ENCODE measurements around the gene KRTAP10-5. TPM values are rescaled to one million over a fixed set of nuclear protein-coding genes. Genes with fewer than 3 reads are reported as not detected.

KRTAP10-5 gene
- total RNA-seq, 1 experiment from 2014 or later = not detected

DNA sequence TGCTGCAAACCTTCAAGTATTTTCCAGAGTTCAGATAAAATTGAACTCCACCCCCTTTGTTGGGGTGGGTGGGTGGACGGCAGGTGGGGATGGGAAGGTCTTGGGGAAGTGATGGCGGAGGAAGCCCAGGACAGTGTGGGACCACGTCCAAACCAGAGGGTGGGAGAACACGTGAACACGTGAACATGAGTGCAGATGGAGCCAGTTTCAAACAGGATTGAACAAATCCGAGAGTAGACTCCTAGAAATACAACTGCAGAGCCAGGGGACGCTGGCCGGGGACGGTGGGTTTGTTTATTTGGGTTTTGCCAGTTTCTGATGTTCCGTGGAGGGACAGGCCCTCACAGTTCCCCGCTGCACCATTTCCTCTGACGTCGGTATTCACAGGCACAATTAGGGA lies 32.0 kb downstream of the KRTAP10-5 start:
- H3K4me1 ChIP-seq (ENCODE audit: control insufficient read depth in 1 of 2, insufficient read depth in 2 of 2, low read length in 2 of 2) = no peaks in the 10 kb centered on the region
- POLR2A ChIA-PET = no interaction called here
- RAD21 ChIA-PET (ENCODE audit: low non-redundant PET in 1 of 2, low total read pairs in 2 of 2, uncharacterized antibody in 2 of 2, unreplicated experiment in 2 of 2) = no interaction called here
- no peaks in the 10 kb centered on the region for H3K79me2 ChIP-seq (ENCODE audit: insufficient read depth, low read length)
- no peaks in the 10 kb centered on the region for H3K27me3 ChIP-seq (ENCODE audit: insufficient read depth, low read length)
- BruUV-seq (replicated peaks) = no TSS peak
- no peak for ATAC-seq
- no peak overlapping the region for H3K9ac ChIP-seq (ENCODE audit: low read length)
- no peak for DNase-seq (ENCODE audit: low read depth, low spot score)
- no peak overlapping the region for H3K4me2 ChIP-seq (ENCODE audit: low read length)
- H3K9me2 ChIP-seq (ENCODE audit: insufficient read depth) = no peaks in the 10 kb centered on the region
- no peak overlapping the region for H2AFZ ChIP-seq (ENCODE audit: low read depth, low read length, poor library complexity, severe bottlenecking)
- no peaks in the 10 kb centered on the region for H4K20me1 ChIP-seq (ENCODE audit: insufficient read depth)
- TF ChIP-seq REST (IDR thresholded peaks at IDR 0.05; ENCODE audit: low read depth) = no peak
- TF ChIP-seq, protein P1, sequence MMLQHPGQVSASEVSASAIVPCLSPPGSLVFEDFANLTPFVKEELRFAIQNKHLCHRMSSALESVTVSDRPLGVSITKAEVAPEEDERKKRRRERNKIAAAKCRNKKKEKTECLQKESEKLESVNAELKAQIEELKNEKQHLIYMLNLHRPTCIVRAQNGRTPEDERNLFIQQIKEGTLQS (IDR thresholded peaks at IDR 0.05) = no peak
- no peak for TF ChIP-seq TCF7L2 (IDR thresholded peaks at IDR 0.05; ENCODE audit: borderline replicate concordance, extremely low read depth, insufficient read depth, insufficient read length)
- TF ChIP-seq YY1 (IDR thresholded peaks at IDR 0.05; ENCODE audit: extremely low read depth, insufficient replicate concordance, low read depth, low read length) = no peak
- no peak for TF ChIP-seq CEBPB (IDR thresholded peaks at IDR 0.05; ENCODE audit: low read depth)
- no peak for TF ChIP-seq POLR2AphosphoS5 (IDR thresholded peaks at IDR 0.05; ENCODE audit: low read depth, low read length)
- TF ChIP-seq ZNF274 (IDR thresholded peaks at IDR 0.05; ENCODE audit: low read depth, low read length) = no peak
- TF ChIP-seq, protein P2, sequence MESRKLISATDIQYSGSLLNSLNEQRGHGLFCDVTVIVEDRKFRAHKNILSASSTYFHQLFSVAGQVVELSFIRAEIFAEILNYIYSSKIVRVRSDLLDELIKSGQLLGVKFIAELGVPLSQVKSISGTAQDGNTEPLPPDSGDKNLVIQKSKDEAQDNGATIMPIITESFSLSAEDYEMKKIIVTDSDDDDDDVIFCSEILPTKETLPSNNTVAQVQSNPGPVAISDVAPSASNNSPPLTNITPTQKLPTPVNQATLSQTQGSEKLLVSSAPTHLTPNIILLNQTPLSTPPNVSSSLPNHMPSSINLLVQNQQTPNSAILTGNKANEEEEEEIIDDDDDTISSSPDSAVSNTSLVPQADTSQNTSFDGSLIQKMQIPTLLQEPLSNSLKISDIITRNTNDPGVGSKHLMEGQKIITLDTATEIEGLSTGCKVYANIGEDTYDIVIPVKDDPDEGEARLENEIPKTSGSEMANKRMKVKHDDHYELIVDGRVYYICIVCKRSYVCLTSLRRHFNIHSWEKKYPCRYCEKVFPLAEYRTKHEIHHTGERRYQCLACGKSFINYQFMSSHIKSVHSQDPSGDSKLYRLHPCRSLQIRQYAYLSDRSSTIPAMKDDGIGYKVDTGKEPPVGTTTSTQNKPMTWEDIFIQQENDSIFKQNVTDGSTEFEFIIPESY (IDR thresholded peaks at IDR 0.05; ENCODE audit: extremely low read depth, insufficient replicate concordance, low read length) = no peak
- no peak for TF ChIP-seq JUND (IDR thresholded peaks at IDR 0.05)
- TF ChIP-seq ELF1 (IDR thresholded peaks at IDR 0.05; ENCODE audit: borderline replicate concordance, low read depth) = no peak
- no peak for TF ChIP-seq FOSL1 (IDR thresholded peaks at IDR 0.05; ENCODE audit: low read depth)
- no peak for TF ChIP-seq POLR2A (IDR thresholded peaks at IDR 0.05; ENCODE audit: borderline replicate concordance, extremely low read depth, insufficient read depth, insufficient read length)
- no peak for TF ChIP-seq EGR1 (IDR thresholded peaks at IDR 0.05; ENCODE audit: low read depth)
- no peak for TF ChIP-seq MAX (IDR thresholded peaks at IDR 0.05)
- no peak for TF ChIP-seq EZH2phosphoT487 (IDR thresholded peaks at IDR 0.05; ENCODE audit: borderline replicate concordance)
- TF ChIP-seq CBX3 (IDR thresholded peaks at IDR 0.05; ENCODE audit: low read depth) = no peak
- TF ChIP-seq RAD21 (IDR thresholded peaks at IDR 0.05; ENCODE audit: low read depth) = no peak
- no peak for TF ChIP-seq SRF (IDR thresholded peaks at IDR 0.05; ENCODE audit: low read depth)
- no peak for TF ChIP-seq EZH2 (IDR thresholded peaks at IDR 0.05)
- TF ChIP-seq SIN3A (IDR thresholded peaks at IDR 0.05; ENCODE audit: low read depth) = no peak
- CTCF ChIA-PET = no interaction called here
- intact Hi-C loops (cut with micrococcal nuclease) = no loop called here
- no peak overlapping the region for H3K4me3 ChIP-seq (replicated peaks in 1 of 2; ENCODE audit: low read depth in 1 of 2, low read length in 2 of 2)
- peaks cover 5 to 12% of the 10 kb centered on the region in 2 experiments for H3K9me3 ChIP-seq (ENCODE audit: control insufficient read depth in 1 of 2, insufficient read depth in 1 of 2, low read depth in 1 of 2, low read length in 2 of 2)
- H3K27ac ChIP-seq (ENCODE audit: low read depth, low read length) = no peak overlapping the region
- no peaks in the 10 kb centered on the region for H3K36me3 ChIP-seq (ENCODE audit: control insufficient read depth in 1 of 2, insufficient read depth in 2 of 2, low read length in 2 of 2)
